Kidney (tissue), 14 donors: Measurements from ENCODE around the gene TRIM33. TPM values are rescaled to one million over a fixed set of nuclear protein-coding genes. Genes with fewer than 3 reads are reported as not detected.
"Not testable (repeated sequence)": the region's sequence is repeated elsewhere in the genome, so short reads cannot be mapped to it uniquely, and the experiment has no call there.

Source experiments
- DNase-seq, 5 donors: peaks; one replicate each; pipeline ENCODE4 v3.0.0-alpha.2; 2013 to 2020
- FAIRE-seq: peaks from 2 replicates; lab custom pipeline; 2012; peaks lifted over from hg19 to GRCh38; lab: Jason Lieb, UNC
- H3K27ac ChIP-seq, 2 donors: one replicate each; pipeline ENCODE4 v1.7.0; 2013; ENCODE audit warnings: low read depth in 2 of 2, low read length in 2 of 2, inconsistent platforms in 1 of 2
- H3K27me3 ChIP-seq: one replicate; pipeline ENCODE4 v1.7.1; 2013; ENCODE audit warnings: low read length, inconsistent platforms; ENCODE audit not compliant: control insufficient read depth, insufficient read depth
- H3K36me3 ChIP-seq, 3 donors: one replicate each; pipeline versions ENCODE4 v1.7.0 to v1.7.1; 2013; ENCODE audit warnings: low read length in 3 of 3, control low read depth in 1 of 3, inconsistent platforms in 1 of 3; ENCODE audit not compliant: insufficient read depth in 3 of 3, control insufficient read depth in 2 of 3
- H3K4me1 ChIP-seq, 3 donors: one replicate each; pipeline versions ENCODE4 v1.7.0 to v1.7.1; 2013; ENCODE audit warnings: low read length in 3 of 3, inconsistent platforms in 1 of 3, low read depth in 1 of 3; ENCODE audit not compliant: control insufficient read depth in 2 of 3, insufficient read depth in 2 of 3
- H3K4me3 ChIP-seq, 3 donors: one replicate each; pipeline versions ENCODE4 v1.7.0 to v1.8.1; 2013; ENCODE audit warnings: low read length in 3 of 3, control low read depth in 1 of 3, inconsistent platforms in 1 of 3
- H3K9ac ChIP-seq, 3 donors: one replicate each; pipeline versions ENCODE4 v1.7.0 to v1.7.1; 2013; ENCODE audit warnings: low read length in 3 of 3, control low read depth in 1 of 3, inconsistent platforms in 1 of 3
- H3K9me3 ChIP-seq, 3 donors: one replicate each; pipeline versions ENCODE4 v1.7.0 to v1.7.1; 2013; ENCODE audit warnings: low read length in 3 of 3, control low read depth in 1 of 3, inconsistent platforms in 1 of 3; ENCODE audit not compliant: control insufficient read depth in 2 of 3, insufficient read depth in 1 of 3
- CTCF ChIP-seq: IDR thresholded peaks from 3 replicates; pipeline ENCODE4 v1.5.1; 2012; ENCODE audit warnings: mild to moderate bottlenecking, moderate library complexity, borderline replicate concordance; ENCODE audit not compliant: insufficient read depth; ENCODE audit errors: extremely low read depth
- intact Hi-C: fragments of 100-400 bp; cut with DNase I; formaldehyde crosslinking; loops from one replicate; pipeline ENCODE4 v1.11.1; 2022
- polyA plus RNA-seq: library from polyadenylated mRNA; stranded (reverse); fragments of 350-450 nt; fragmentation: Illumina TruSeq; extraction: RNeasy Lipid Tissue Mini Kit (QIAGEN cat#74804); gene quantifications from one replicate; pipeline ENCODE4 v1.2.3, GENCODE V29; 2014; ENCODE audit warnings: low read depth, low replicate concordance; ENCODE audit not compliant: insufficient read depth
- total RNA-seq: library from RNA; stranded (reverse); fragmentation: NEBNext Ultra II Directional; extraction: Animal tissue kit (Norgen Biotek cat#: 25700); gene quantifications from one replicate; pipeline ENCODE4 v1.2.1, GENCODE V29; 2021
- donor health status: control.
- donor health status: control.
- donor health status: control.
- donor health status: control.
- donor health status: control.
- donor health status: DM: yes; HTN: yes; CAD: no.
- donor health status: Normal renal cell carcinoma (clear cell type).

The TRIM33 gene
- total and polyA plus RNA-seq, 2 donors from 2014 or later = 13.3 to 36.2 TPM

DNA sequence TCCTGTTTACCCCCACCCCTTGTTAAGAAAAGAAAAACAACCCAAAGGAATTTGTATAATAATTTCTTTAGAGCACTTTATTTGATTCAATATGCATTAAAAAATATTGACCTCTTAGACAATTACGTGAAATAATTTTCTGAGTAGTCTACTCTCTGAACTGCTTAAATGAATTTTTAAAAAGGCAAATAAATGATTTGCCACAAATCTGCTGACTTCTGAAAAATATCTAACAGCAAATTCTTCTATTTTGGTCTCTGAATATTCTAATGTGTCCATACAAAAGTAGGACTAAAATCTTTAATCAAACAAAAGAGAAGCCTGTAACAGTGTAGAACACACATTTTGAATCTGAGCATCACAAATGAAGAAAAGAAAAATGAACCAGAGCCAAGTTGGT lies 115.1 kb downstream of the TRIM33 start:
- DNase-seq (no peak), FAIRE-seq (no peak)
- Histone ChIP-seq H3K4me3 (no peak overlapping the region), H3K4me1 (no peaks in the 10 kb centered on the region), H3K9me3 (no peaks in the 10 kb centered on the region), H3K9ac (no peak overlapping the region), H3K27ac (no peak overlapping the region), H3K27me3 (no peaks in the 10 kb centered on the region), H3K36me3 (peaks cover 0 to 27% (median 6%) of the 10 kb centered on the region in 3 donors)
- TF ChIP-seq CTCF = no peak
- intact Hi-C loops = no loop called here

DNA sequence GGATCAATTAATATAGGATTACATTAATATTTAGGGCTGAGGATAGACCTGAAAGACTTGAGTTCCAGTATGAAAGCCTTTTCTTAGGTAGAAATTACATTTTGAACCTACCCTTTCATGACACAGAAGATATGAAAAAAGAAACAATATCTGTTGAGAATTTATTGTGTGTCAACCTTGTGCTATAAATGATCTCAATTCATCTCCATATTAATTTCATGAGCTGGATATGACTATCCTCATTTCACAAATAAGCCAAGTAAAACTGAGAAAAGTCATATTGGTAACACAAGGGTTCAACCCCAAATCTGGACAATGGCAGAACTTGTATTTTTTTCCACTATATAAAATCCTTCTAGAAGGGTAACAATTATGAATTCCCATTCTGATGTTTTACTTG lies 120.0 kb downstream of the TRIM33 start:
- no peak for TF ChIP-seq CTCF
- H3K9ac ChIP-seq = no peak overlapping the region
- H3K9me3 ChIP-seq = no peaks in the 10 kb centered on the region
- H3K36me3 ChIP-seq = peaks cover 0 to 10% (median 0%) of the 10 kb centered on the region in 3 donors
- no peak for FAIRE-seq
- no peaks in the 10 kb centered on the region for H3K4me1 ChIP-seq
- DNase-seq = no peak
- intact Hi-C loops = no loop called here
- H3K27me3 ChIP-seq = no peaks in the 10 kb centered on the region
- H3K27ac ChIP-seq = no peak overlapping the region
- no peak overlapping the region for H3K4me3 ChIP-seq

DNA sequence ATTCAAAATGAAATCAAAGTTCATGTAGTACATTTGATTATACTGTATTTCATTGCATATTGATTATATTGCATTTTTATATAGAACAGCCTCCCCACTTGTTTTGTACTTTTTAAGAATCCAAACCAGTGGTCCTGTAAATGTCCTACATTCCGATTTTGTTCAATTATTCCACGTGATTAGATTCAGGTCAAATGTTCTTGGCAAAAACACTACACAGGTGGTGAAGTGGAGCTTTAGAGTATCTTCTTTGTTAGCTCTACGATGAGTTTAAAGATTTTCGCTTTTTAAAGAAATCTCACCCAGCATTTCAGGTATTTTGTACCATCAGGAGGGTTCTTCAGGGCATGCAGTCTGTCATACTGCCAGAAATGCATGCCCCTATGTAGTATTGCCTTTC lies 120.6 kb downstream of the TRIM33 start:
- Histone ChIP-seq H3K27me3 (no peaks in the 10 kb centered on the region), H3K4me1 (no peaks in the 10 kb centered on the region), H3K36me3 (peaks cover 0 to 10% (median 0%) of the 10 kb centered on the region in 3 donors), H3K9ac (no peak overlapping the region), H3K4me3 (no peak overlapping the region), H3K27ac (no peak overlapping the region), H3K9me3 (peaks cover 0 to under 1% (median 0%) of the 10 kb centered on the region in 3 donors)
- FAIRE-seq (no peak), DNase-seq (no peak)
- no peak for TF ChIP-seq CTCF
- intact Hi-C loops = no loop called here

- DNase-seq = no peak
- Histone ChIP-seq H3K9me3 (peaks cover 0 to 12% (median 0%) of the 10 kb centered on the region in 3 donors), H3K27ac (no peak overlapping the region), H3K9ac (no peak overlapping the region), H3K4me1 (no peaks in the 10 kb centered on the region), H3K36me3 (peaks cover 0 to 5% (median 0%) of the 10 kb centered on the region in 3 donors), H3K4me3 (no peak overlapping the region), H3K27me3 (no peaks in the 10 kb centered on the region)
- intact Hi-C loops = no loop called here
- FAIRE-seq = no peak
- no peak for TF ChIP-seq CTCF
Measured at GRCh38 chr1:114388432-114389003, 122.5 kb downstream of the TRIM33 start.

DNA sequence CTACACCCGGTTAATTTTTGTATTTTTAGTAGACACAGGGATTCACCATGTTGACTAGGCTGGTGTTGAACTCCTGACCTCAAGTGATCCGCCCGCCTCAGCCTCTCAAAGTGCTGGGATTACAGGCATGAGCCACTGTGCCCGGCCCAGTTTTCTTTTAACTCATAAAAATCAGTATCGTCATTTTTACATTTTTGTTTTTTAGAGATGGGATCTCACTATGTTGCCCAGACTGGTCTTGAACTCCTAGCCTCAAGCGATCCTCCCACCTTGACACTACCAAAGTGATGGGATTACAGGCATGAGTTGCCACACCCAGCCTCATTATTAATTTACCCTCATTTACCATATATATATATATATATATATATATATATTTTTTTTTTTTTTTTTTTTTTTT lies 123.4 kb downstream of the TRIM33 start:
- H3K4me3 ChIP-seq, H3K27ac ChIP-seq, intact Hi-C loops, FAIRE-seq, H3K36me3 ChIP-seq, H3K4me1 ChIP-seq, H3K27me3 ChIP-seq, DNase-seq, H3K9ac ChIP-seq: not testable (repeated sequence)
- H3K9me3 ChIP-seq = peaks cover 0 to 12% (median 0%) of the 10 kb centered on the region in 3 donors
